Naive B cell (primary cell): ENCODE measurements around the gene DBF4. TPM values are rescaled to one million over a fixed set of nuclear protein-coding genes. Genes with fewer than 3 reads are reported as not detected.
"Not testable (repeated sequence)": the region's sequence is repeated elsewhere in the genome, so short reads cannot be mapped to it uniquely, and the experiment has no call there.

Source experiments
- ATAC-seq, 2 donors: fragments of 150-1000 bp; cut with Tn5 transposase; 2 replicates each; pipeline ENCODE4 v1.10.0; 2021; ENCODE audit warnings: low read depth in 2 of 2, mild to moderate bottlenecking in 2 of 2, moderate library complexity in 2 of 2
- DNase-seq: peaks from one replicate; pipeline ENCODE4 v3.0.0; 2022
- H3K27ac Mint-ChIP-seq, 6 donors: one replicate each; pipeline ENCODE4 v1.8.0; 2020 to 2022; ENCODE audit warnings: mild to moderate bottlenecking in 6 of 6, mixed read lengths in 6 of 6, moderate library complexity in 5 of 6, inconsistent platforms in 2 of 6
- H3K27me3 Mint-ChIP-seq, 3 donors: one replicate each; pipeline ENCODE4 v1.8.0; 2021 to 2022; ENCODE audit warnings: mixed read lengths in 3 of 3, mild to moderate bottlenecking in 1 of 3
- H3K36me3 Mint-ChIP-seq, 2 donors: one replicate each; pipeline ENCODE4 v1.8.0; 2020 to 2022; ENCODE audit warnings: mixed read lengths in 2 of 2, inconsistent platforms in 1 of 2, mild to moderate bottlenecking in 1 of 2
- H3K4me1 Mint-ChIP-seq, 3 donors: one replicate each; pipeline ENCODE4 v1.8.0; 2020 to 2022; ENCODE audit warnings: mixed read lengths in 3 of 3, inconsistent platforms in 1 of 3, mild to moderate bottlenecking in 1 of 3, moderate library complexity in 1 of 3
- H3K4me3 Mint-ChIP-seq, 8 donors: one replicate each; pipeline ENCODE4 v1.8.0; 2020 to 2022; ENCODE audit warnings: mild to moderate bottlenecking in 8 of 8, mixed read lengths in 8 of 8, moderate library complexity in 8 of 8, inconsistent platforms in 2 of 8
- H3K9me3 Mint-ChIP-seq, 7 donors: one replicate each; pipeline ENCODE4 v1.8.0; 2020 to 2022; ENCODE audit warnings: mixed read lengths in 7 of 7, mild to moderate bottlenecking in 5 of 7, inconsistent platforms in 2 of 7, moderate library complexity in 1 of 7
- polyA plus RNA-seq, 6 donors: library from polyadenylated mRNA; unstranded; fragments of 300-500 nt; fragmentation: Illumina TruSeq; gene quantifications; one replicate each; pipeline ENCODE4 v1.2.3, GENCODE V29; 2021; ENCODE audit warnings: low read depth in 6 of 6

The DBF4 gene
- polyA plus RNA-seq, 6 donors from 2014 or later, result 23.7 to 41.7 (median 37.1) TPM

GRCh38 chr7:87941138-87941537 lies 64.8 kb downstream of the DBF4 start:
- Mint-ChIP-seq H3K36me3 (no peaks in the 10 kb centered on the region), H3K27me3 (peaks cover 6 to 12% (median 7%) of the 10 kb centered on the region in 3 donors)
- no peak for DNase-seq

GRCh38 chr7:87944547-87944946 lies 68.3 kb downstream of the DBF4 start:
- no peaks in the 10 kb centered on the region for H3K9me3 Mint-ChIP-seq
- peaks cover 0 to 3% (median 0%) of the 10 kb centered on the region in 3 donors for H3K27me3 Mint-ChIP-seq
- no peak overlapping the region for H3K4me3 Mint-ChIP-seq
- peak overlapping the region in 1 of 6 donors; percentile 45 for H3K27ac Mint-ChIP-seq
- ATAC-seq, result no peak
- H3K4me1 Mint-ChIP-seq, result peaks cover 0 to 3% (median 0%) of the 10 kb centered on the region in 3 donors
- no peaks in the 10 kb centered on the region for H3K36me3 Mint-ChIP-seq
- DNase-seq, result no peak

More at GRCh38 chr7:87941138-87941537, 64.8 kb downstream of the DBF4 start:
- H3K27ac Mint-ChIP-seq, result no peak overlapping the region
- H3K9me3 Mint-ChIP-seq, result no peaks in the 10 kb centered on the region
- peaks cover 0 to 2% (median 0%) of the 10 kb centered on the region in 3 donors for H3K4me1 Mint-ChIP-seq
- H3K4me3 Mint-ChIP-seq, result no peak overlapping the region
- no peak for ATAC-seq

GRCh38 chr7:87945926-87946325 lies 69.6 kb downstream of the DBF4 start:
- H3K9me3 Mint-ChIP-seq, DNase-seq, H3K4me1 Mint-ChIP-seq, H3K36me3 Mint-ChIP-seq, H3K27me3 Mint-ChIP-seq, ATAC-seq, H3K4me3 Mint-ChIP-seq: not testable (repeated sequence)
- H3K27ac Mint-ChIP-seq, result peak overlapping the region in 1 of 6 donors; percentile 4

- ATAC-seq (no peak), DNase-seq (no peak)
- Mint-ChIP-seq H3K9me3 (peaks cover 0 to 2% (median 0%) of the 10 kb centered on the region in 7 donors), H3K4me3 (no peak overlapping the region), H3K4me1 (peaks cover 0 to 3% (median 0%) of the 10 kb centered on the region in 3 donors), H3K27ac (no peak overlapping the region), H3K36me3 (no peaks in the 10 kb centered on the region), H3K27me3 (peaks cover 0 to 3% (median 0%) of the 10 kb centered on the region in 3 donors)
Observed at GRCh38 chr7:87948371-87948770, 72.1 kb downstream of the DBF4 start.

Other genes with a start within 250 kb of the DBF4 start
- gene RUNDC3B, start 248.1 kb upstream of the DBF4 start, polyA plus RNA-seq, result under 1 TPM in 3 of 6 donors, not detected in 3; 0.14 to 0.44 (median 0.17) TPM
- gene SLC25A40, start 133 bp upstream of the DBF4 start, polyA plus RNA-seq, result 10 to 100 TPM in 4 of 6 donors, 1 to 10 TPM in 1, under 1 TPM in 1; 0.50 to 16.7 (median 10.9) TPM
- 1 to 10 TPM in 1 of 6 donors, under 1 TPM in 4, not detected in 1; 0.05 to 1.6 (median 0.29) TPM for gene ADAM22, start 57.8 kb downstream of the DBF4 start, polyA plus RNA-seq